HepG2 (cell line): ENCODE data around the gene COQ3. TPM values are rescaled to one million over a fixed set of nuclear protein-coding genes. Genes with fewer than 3 reads are reported as not detected.

ENCODE experiments used
- ATAC-seq: fragments of 200-7000 bp; cut with Tn5 transposase; 3 replicates; pipeline ENCODE4 v1.9.1; 2020; ENCODE audit warnings: mild to moderate bottlenecking, moderate library complexity
- BruUV-seq: library from RNA; stranded (reverse); fragments of 400-500 nt; replicated peaks from 2 replicates; lab custom pipeline; 2021; lab: Mats Ljungman, UMichigan
- CTCF ChIA-PET: fragments of 300-600 bp; formaldehyde crosslinking; extraction: SDS; loops from one replicate; lab custom pipeline; 2021; ENCODE audit warnings: low total read pairs, inconsistent platforms, low intra/inter-chr PET ratio; lab: Yijun Ruan, JAX
- POLR2A ChIA-PET: fragments of 350-600 bp; sonication (Branson Sonifier 250); formaldehyde crosslinking; loops from one replicate; lab custom pipeline; 2020; ENCODE audit warnings: antibody characterized with exemption, inconsistent platforms; lab: Yijun Ruan, JAX
- DNase-seq: peaks from one replicate; pipeline ENCODE4 v3.0.0-alpha.2; 2015; ENCODE audit warnings: low spot score
- FAIRE-seq: peaks from 3 replicates; lab custom pipeline; 2011; peaks lifted over from hg19 to GRCh38; lab: Jason Lieb, UNC
- H2AFZ ChIP-seq: one replicate; pipeline ENCODE4 v1.6.1; 2011; ENCODE audit warnings: low read length, inconsistent platforms
- H3K27ac ChIP-seq: fragments of 300-600 bp; 3 replicates; pipeline ENCODE4 v1.8.0; 2011; ENCODE audit warnings: mixed run types, mild to moderate bottlenecking, mixed read lengths, low read length, inconsistent platforms; ENCODE audit not compliant: insufficient read depth; ENCODE audit errors: extremely low read length
- H3K27me3 ChIP-seq, 2 experiments: fragments of 200-600 bp in 1 of 2; 2 replicates in 1 of 2; 3 replicates in 1 of 2; pipeline versions ENCODE4 v1.6.0 to v1.8.0; 2011; ENCODE audit warnings: low read length in 2 of 2, mild to moderate bottlenecking in 2 of 2, moderate library complexity in 2 of 2, inconsistent platforms in 1 of 2; ENCODE audit not compliant: insufficient read depth in 2 of 2, control insufficient read depth in 1 of 2
- H3K36me3 ChIP-seq, 2 experiments: fragments of 200-600 bp in 1 of 2; replicated peaks in 1 of 2; 2 replicates in 1 of 2; 3 replicates in 1 of 2; pipeline versions ENCODE4 v1.5.1 to v1.8.0; 2011; ENCODE audit warnings: low read length in 2 of 2, inconsistent platforms in 1 of 2; ENCODE audit not compliant: insufficient read depth in 2 of 2, control insufficient read depth in 1 of 2
- H3K4me1 ChIP-seq: 2 replicates; pipeline ENCODE4 v1.5.1; 2012; ENCODE audit warnings: low read length, inconsistent platforms; ENCODE audit not compliant: insufficient read depth
- H3K4me2 ChIP-seq: 2 replicates; pipeline ENCODE4 v1.6.0; 2011; ENCODE audit warnings: low read depth, low read length, inconsistent platforms
- H3K4me3 ChIP-seq, 3 experiments: fragments of 200-600 bp in 1 of 3; sonication (generic), shearing (Covaris generic) in 1 of 3; replicated peaks in 1 of 3; 2 replicates each; pipeline ENCODE4 v1.5.1; 2011 to 2016; ENCODE audit warnings: low read length in 3 of 3, inconsistent platforms in 2 of 3, low read depth in 2 of 3, mild to moderate bottlenecking in 2 of 3, control low read depth in 1 of 3, mixed read lengths in 1 of 3; ENCODE audit not compliant: insufficient read depth in 1 of 3
- H3K79me2 ChIP-seq: one replicate; pipeline ENCODE4 v1.6.1; 2011; ENCODE audit warnings: low read length, inconsistent platforms; ENCODE audit not compliant: insufficient read depth
- H3K9ac ChIP-seq: 2 replicates; pipeline ENCODE4 v1.6.0; 2011; ENCODE audit warnings: mild to moderate bottlenecking, low read depth, low read length, inconsistent platforms; ENCODE audit not compliant: insufficient read depth
- H3K9me3 ChIP-seq: 2 replicates; pipeline ENCODE4 v1.5.1; 2012; ENCODE audit warnings: mild to moderate bottlenecking, low read length
- H4K20me1 ChIP-seq: 2 replicates; pipeline ENCODE4 v1.6.0; 2011; ENCODE audit warnings: inconsistent platforms, mild to moderate bottlenecking, low read length, moderate library complexity; ENCODE audit not compliant: insufficient read depth
- AHR ChIP-seq: IDR thresholded peaks from 2 replicates; pipeline ENCODE4 v1.6.1; 2018; ENCODE audit warnings: missing genetic modification reagents, missing compliant biosample characterization
- ATF7-NPFF ChIP-seq: sonication (generic); formaldehyde crosslinking; IDR thresholded peaks from 2 replicates; pipeline ENCODE4 v1.8.1; 2023; ENCODE audit warnings: mild to moderate bottlenecking, low read depth, missing genetic modification reagents, moderate library complexity
- CEBPG ChIP-seq: IDR thresholded peaks from 2 replicates; pipeline ENCODE4 v1.6.1; 2016
- DMAP1 ChIP-seq: IDR thresholded peaks from 2 replicates; pipeline ENCODE4 v1.6.1; 2016
- ELF3 ChIP-seq: IDR thresholded peaks from 2 replicates; pipeline ENCODE4 v1.6.1; 2016; ENCODE audit warnings: missing genetic modification reagents, missing compliant biosample characterization
- THYN1 ChIP-seq: sonication (generic); formaldehyde crosslinking; IDR thresholded peaks from 2 replicates; pipeline ENCODE4 v1.8.1; 2023; ENCODE audit warnings: low read depth, mild to moderate bottlenecking, moderate library complexity, missing genetic modification reagents, borderline replicate concordance
- ZNF12 ChIP-seq: sonication (generic); formaldehyde crosslinking; IDR thresholded peaks from 2 replicates; pipeline ENCODE4 v1.5.0; 2020; ENCODE audit warnings: missing genetic modification reagents
- ZNF354B ChIP-seq: sonication (generic); formaldehyde crosslinking; IDR thresholded peaks from 2 replicates; pipeline ENCODE4 v1.8.0; 2022; ENCODE audit warnings: mild to moderate bottlenecking, missing genetic modification reagents
- ZSCAN22 ChIP-seq: sonication (generic); formaldehyde crosslinking; IDR thresholded peaks from 2 replicates; pipeline ENCODE4 v1.4.0; 2020; ENCODE audit warnings: mild to moderate bottlenecking, missing genetic modification reagents
- ZSCAN9 ChIP-seq: IDR thresholded peaks from 2 replicates; pipeline ENCODE4 v1.6.1; 2016; ENCODE audit warnings: borderline replicate concordance
- WGBS: methylation state at CpG from one replicate; pipeline ENCODE4 v1.1.6; 2017; ENCODE audit warnings: low lambda C conversion rate; 5-methylcytosine and 5-hydroxymethylcytosine counted together
- in situ Hi-C: cut with HindIII; loops from 2 replicates; pipeline ENCODE4 v1.10.0; 2017; ENCODE audit warnings: low pct_unique_long_range_greater_than_20kb; ENCODE audit not compliant: extremely low pct_ligation_motif_present
- intact Hi-C: fragments of 100-400 bp; cut with micrococcal nuclease; formaldehyde crosslinking; loops from one replicate; pipeline ENCODE4 v1.10.0; 2022; ENCODE audit not compliant: unreplicated experiment
- polyA plus RNA-seq, 8 experiments: library from polyadenylated mRNA; depleted of rRNA in 3 of 8; stranded (reverse) in 7 of 8; unstranded in 1 of 8; fragments of >200 nt; fragmentation: Illumina TruSeq in 4 of 8; extraction: Trizol in 4 of 8; gene quantifications; 2 replicates each; pipeline versions ENCODE4 v1.2.1 to v1.2.3, GENCODE V29; 2011 to 2016; ENCODE audit warnings: low read depth in 4 of 8, missing spikeins in 1 of 8, mixed read lengths in 1 of 8; ENCODE audit not compliant: insufficient read depth in 1 of 8
- total RNA-seq, 5 experiments: library from RNA; depleted of rRNA; stranded (reverse); fragments of >200 nt; fragmentation: Illumina TruSeq; extraction: Trizol; gene quantifications; 2 replicates each; pipeline ENCODE4 v1.2.3, GENCODE V29; 2016; ENCODE audit warnings: low read depth in 1 of 5
- TF ChIP-seq, protein P1 (sequence below): conservative IDR thresholded peaks from 2 replicates; pipeline ENCODE4 v1.6.1; 2018; ENCODE audit warnings: missing genetic modification reagents
- TF ChIP-seq, protein P2 (sequence below): sonication (generic); formaldehyde crosslinking; conservative IDR thresholded peaks from 2 replicates; pipeline ENCODE4 v1.8.0; 2022; ENCODE audit warnings: low read depth, missing genetic modification reagents
- TF ChIP-seq, protein P3 (sequence below): IDR thresholded peaks from 2 replicates; pipeline ENCODE4 v1.6.1; 2016; ENCODE audit warnings: control low read depth
- TF ChIP-seq, protein P4 (sequence below): sonication (generic); formaldehyde crosslinking; conservative IDR thresholded peaks from 2 replicates; pipeline ENCODE4 v1.8.1; 2023; ENCODE audit warnings: missing genetic modification reagents
- TF ChIP-seq, protein P5 (sequence below): sonication (generic); formaldehyde crosslinking; conservative IDR thresholded peaks from 2 replicates; pipeline ENCODE4 v1.4.0; 2020; ENCODE audit warnings: missing genetic modification reagents

The COQ3 gene
- total and polyA plus RNA-seq, 2 of the 13 experiments (the other 11 are each of a cell fraction or from before 2014, with no cell fraction given), result 5.3 to 20.5 TPM

DNA sequence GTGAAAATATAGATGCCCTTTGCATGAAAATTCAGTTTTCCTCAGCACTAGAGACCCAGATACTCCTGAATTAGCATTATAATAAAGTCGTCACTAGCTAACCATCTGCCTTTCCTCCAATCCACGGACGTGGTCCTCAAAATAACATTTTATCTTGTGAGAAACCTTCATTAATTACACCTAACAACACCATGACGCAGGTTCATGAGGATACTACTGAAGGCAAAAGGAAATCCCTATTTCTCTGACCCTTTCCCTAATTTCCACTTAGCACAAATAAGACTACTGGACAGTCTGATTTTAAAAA is 32.4 kb upstream of the COQ3 start (continued):
- TF ChIP-seq THYN1 (CRISPR knock-in tag) (no peak), AHR (no peak), ZNF354B (CRISPR knock-in tag) (no peak), ZNF12 (CRISPR knock-in tag) (no peak)
- TF ChIP-seq, protein P1, sequence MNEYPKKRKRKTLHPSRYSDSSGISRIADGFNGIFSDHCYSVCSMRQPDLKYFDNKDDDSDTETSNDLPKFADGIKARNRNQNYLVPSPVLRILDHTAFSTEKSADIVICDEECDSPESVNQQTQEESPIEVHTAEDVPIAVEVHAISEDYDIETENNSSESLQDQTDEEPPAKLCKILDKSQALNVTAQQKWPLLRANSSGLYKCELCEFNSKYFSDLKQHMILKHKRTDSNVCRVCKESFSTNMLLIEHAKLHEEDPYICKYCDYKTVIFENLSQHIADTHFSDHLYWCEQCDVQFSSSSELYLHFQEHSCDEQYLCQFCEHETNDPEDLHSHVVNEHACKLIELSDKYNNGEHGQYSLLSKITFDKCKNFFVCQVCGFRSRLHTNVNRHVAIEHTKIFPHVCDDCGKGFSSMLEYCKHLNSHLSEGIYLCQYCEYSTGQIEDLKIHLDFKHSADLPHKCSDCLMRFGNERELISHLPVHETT, result no peak

DNA sequence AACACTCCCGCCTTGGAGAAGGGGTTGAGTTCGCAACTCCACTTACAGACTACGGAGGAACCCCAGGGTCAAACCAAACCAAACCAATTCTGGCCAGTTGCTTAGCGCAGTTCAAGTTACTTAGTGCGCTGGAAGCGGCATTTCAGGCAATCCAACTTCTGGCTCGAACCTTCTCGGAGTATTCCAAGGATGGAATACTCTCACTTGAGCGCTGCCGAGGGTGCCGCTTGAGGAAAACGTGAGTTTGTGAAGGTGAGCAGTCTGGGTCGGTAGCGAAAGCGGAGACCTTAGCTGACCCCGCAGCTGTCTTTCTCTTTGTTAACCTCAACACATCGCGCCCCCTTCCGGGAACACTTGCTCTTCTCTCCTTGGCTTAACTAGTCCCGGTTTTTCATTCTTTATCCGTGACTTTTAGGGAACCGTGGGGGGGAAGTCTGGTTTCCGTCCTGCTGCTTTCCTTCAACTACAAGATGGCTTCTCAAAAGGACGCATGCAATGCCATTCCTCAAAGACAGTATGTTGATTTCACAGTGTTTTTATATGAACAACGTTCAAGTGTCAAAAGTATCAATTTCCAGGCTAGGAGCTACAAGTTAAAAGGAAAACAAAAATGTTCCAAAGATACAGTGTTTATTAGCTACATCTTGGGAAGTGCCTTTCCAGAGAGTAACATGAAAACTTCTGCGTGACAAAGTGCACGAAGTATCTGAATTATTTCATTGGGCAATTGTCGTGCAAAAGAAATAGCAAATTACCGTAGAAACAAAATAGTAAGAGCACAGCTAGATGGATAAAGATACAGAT is 31.9 kb upstream of the COQ3 start:
- H4K20me1 ChIP-seq, result peaks cover 35% of the 10 kb centered on the region
- H3K9me3 ChIP-seq, result no peaks in the 10 kb centered on the region
- H3K4me3 ChIP-seq, result peak overlapping the region; percentile 59 to 85 (median 84)
- ChIA-PET CTCF (no interaction called here), POLR2A (interaction anchor here (0.7 to 4.0 kb wide), 10 partner anchors 9 to 163 kb away, joined by 3 to 75 read pairs (median 5); partner anchors contain the start of genes CCNC and COQ3)
- H3K4me2 ChIP-seq, result peak overlapping the region; percentile 89
- peaks cover 55% of the 10 kb centered on the region for H3K4me1 ChIP-seq
- BruUV-seq, result no TSS peak
- peak; percentile 91 for DNase-seq
- peaks cover 2 to 12% of the 10 kb centered on the region in 2 experiments for H3K36me3 ChIP-seq
- 6% methylated on average over 23 of the region's 29 CpGs for WGBS
- in situ Hi-C loops (no loop called here), intact Hi-C loops (loop anchor here (1.0 to 2.0 kb wide), 2 partner anchors 92 to 143 kb away; partner anchors contain the start of gene CCNC)
- H3K27me3 ChIP-seq, result no peaks in the 10 kb centered on the region; a peak in 1 of 5 replicates
- peaks cover 57% of the 10 kb centered on the region for H3K79me2 ChIP-seq
- peak overlapping the region; percentile 98 for H3K27ac ChIP-seq
- H2AFZ ChIP-seq, result peak overlapping the region; percentile 74
- peak; percentile 77 for ATAC-seq
- FAIRE-seq, result no peak
- H3K9ac ChIP-seq, result peak overlapping the region; percentile 98
- TF ChIP-seq, protein P2, sequence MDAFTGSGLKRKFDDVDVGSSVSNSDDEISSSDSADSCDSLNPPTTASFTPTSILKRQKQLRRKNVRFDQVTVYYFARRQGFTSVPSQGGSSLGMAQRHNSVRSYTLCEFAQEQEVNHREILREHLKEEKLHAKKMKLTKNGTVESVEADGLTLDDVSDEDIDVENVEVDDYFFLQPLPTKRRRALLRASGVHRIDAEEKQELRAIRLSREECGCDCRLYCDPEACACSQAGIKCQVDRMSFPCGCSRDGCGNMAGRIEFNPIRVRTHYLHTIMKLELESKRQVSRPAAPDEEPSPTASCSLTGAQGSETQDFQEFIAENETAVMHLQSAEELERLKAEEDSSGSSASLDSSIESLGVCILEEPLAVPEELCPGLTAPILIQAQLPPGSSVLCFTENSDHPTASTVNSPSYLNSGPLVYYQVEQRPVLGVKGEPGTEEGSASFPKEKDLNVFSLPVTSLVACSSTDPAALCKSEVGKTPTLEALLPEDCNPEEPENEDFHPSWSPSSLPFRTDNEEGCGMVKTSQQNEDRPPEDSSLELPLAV (CRISPR knock-in tag), result no peak
- TF ChIP-seq ZSCAN22 (CRISPR knock-in tag), result no peak
- TF ChIP-seq, protein P3, sequence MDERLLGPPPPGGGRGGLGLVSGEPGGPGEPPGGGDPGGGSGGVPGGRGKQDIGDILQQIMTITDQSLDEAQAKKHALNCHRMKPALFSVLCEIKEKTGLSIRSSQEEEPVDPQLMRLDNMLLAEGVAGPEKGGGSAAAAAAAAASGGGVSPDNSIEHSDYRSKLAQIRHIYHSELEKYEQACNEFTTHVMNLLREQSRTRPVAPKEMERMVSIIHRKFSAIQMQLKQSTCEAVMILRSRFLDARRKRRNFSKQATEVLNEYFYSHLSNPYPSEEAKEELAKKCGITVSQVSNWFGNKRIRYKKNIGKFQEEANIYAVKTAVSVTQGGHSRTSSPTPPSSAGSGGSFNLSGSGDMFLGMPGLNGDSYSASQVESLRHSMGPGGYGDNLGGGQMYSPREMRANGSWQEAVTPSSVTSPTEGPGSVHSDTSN, result no peak
- TF ChIP-seq, protein P4, sequence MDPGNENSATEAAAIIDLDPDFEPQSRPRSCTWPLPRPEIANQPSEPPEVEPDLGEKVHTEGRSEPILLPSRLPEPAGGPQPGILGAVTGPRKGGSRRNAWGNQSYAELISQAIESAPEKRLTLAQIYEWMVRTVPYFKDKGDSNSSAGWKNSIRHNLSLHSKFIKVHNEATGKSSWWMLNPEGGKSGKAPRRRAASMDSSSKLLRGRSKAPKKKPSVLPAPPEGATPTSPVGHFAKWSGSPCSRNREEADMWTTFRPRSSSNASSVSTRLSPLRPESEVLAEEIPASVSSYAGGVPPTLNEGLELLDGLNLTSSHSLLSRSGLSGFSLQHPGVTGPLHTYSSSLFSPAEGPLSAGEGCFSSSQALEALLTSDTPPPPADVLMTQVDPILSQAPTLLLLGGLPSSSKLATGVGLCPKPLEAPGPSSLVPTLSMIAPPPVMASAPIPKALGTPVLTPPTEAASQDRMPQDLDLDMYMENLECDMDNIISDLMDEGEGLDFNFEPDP (CRISPR knock-in tag), result no peak
- peak; percentile 2; the same call in 1 of the 2 replicates for TF ChIP-seq CEBPG (CRISPR knock-in tag)
- TF ChIP-seq, protein P5, sequence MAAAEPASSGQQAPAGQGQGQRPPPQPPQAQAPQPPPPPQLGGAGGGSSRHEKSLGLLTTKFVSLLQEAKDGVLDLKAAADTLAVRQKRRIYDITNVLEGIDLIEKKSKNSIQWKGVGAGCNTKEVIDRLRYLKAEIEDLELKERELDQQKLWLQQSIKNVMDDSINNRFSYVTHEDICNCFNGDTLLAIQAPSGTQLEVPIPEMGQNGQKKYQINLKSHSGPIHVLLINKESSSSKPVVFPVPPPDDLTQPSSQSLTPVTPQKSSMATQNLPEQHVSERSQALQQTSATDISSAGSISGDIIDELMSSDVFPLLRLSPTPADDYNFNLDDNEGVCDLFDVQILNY (CRISPR knock-in tag), result no peak
- TF ChIP-seq DMAP1, result 0 out of 2 replicates have a peak, but pooled peaks have one; percentile 11
- no peak for TF ChIP-seq ELF3 (CRISPR knock-in tag)
- no peak; the same call in 1 of the 2 replicates for TF ChIP-seq ZSCAN9 (CRISPR knock-in tag)
- TF ChIP-seq ATF7-NPFF, result no peak; the same call in 1 of the 2 replicates
